Upper lobe of left lung (tissue), 6 donors: Measurements from ENCODE around the gene CLEC16A. TPM values are rescaled to one million over a fixed set of nuclear protein-coding genes. Genes with fewer than 3 reads are reported as not detected.
A peak's percentile ranks its signal among the peaks of the same experiment; 100 is the strongest.
"Not testable (repeated sequence)": the region's sequence is repeated elsewhere in the genome, so short reads cannot be mapped to it uniquely, and the experiment has no call there.

ENCODE experiments used
- ATAC-seq, 2 donors: fragments of 200-7000 bp; cut with Tn5 transposase; one replicate each; pipeline ENCODE4 v1.9.1; 2022; ENCODE audit warnings: mild to moderate bottlenecking in 2 of 2, moderate library complexity in 2 of 2; ENCODE audit not compliant: low FRiP score in 2 of 2
- DNase-seq, 2 donors: peaks; one replicate each; pipeline ENCODE4 v3.0.0-alpha.2; 2019 to 2020
- H3K27ac ChIP-seq, 4 donors: fragments of 200-600 bp; sonication (generic); one replicate each; pipeline ENCODE4 v1.5.1; 2016 to 2019
- H3K27me3 ChIP-seq, 4 donors: fragments of 200-600 bp; sonication (generic); one replicate each; pipeline ENCODE4 v1.5.1; 2017 to 2019
- H3K36me3 ChIP-seq, 4 donors: fragments of 200-600 bp; sonication (generic); one replicate each; pipeline ENCODE4 v1.5.1; 2016 to 2019
- H3K4me1 ChIP-seq, 4 donors: fragments of 200-600 bp; sonication (generic); one replicate each; pipeline ENCODE4 v1.5.1; 2018 to 2019
- H3K4me3 ChIP-seq, 4 donors: fragments of 200-600 bp; sonication (generic); one replicate each; pipeline ENCODE4 v1.5.1; 2017 to 2019; ENCODE audit warnings: mild to moderate bottlenecking in 2 of 4, moderate library complexity in 1 of 4
- H3K9me3 ChIP-seq, 4 donors: fragments of 200-600 bp; sonication (generic); one replicate each; pipeline ENCODE4 v1.5.1; 2018 to 2019
- CTCF ChIP-seq, 6 experiments: fragments of 450-650 bp in 4 of 6; fragments of 200-600 bp in 2 of 6; sonication (generic) in 2 of 6; IDR thresholded peaks; one replicate each; pipeline ENCODE4 v1.5.1; 2016 to 2019; ENCODE audit warnings: antibody characterized with exemption in 6 of 6
- EP300 ChIP-seq, 4 donors: sonication (generic); formaldehyde crosslinking; IDR thresholded peaks; one replicate each; pipeline ENCODE4 v1.5.1; 2017; ENCODE audit warnings: antibody characterized with exemption in 4 of 4, control low read depth in 2 of 4
- POLR2A ChIP-seq, 4 donors: fragments of 450-650 bp; IDR thresholded peaks; one replicate each; pipeline ENCODE4 v1.5.1; 2016 to 2017; ENCODE audit warnings: antibody characterized with exemption in 4 of 4, mild to moderate bottlenecking in 2 of 4
- POLR2AphosphoS5 ChIP-seq, 2 donors: sonication (generic); formaldehyde crosslinking; IDR thresholded peaks; one replicate each; pipeline ENCODE4 v1.5.1; 2017; ENCODE audit warnings: antibody characterized with exemption in 2 of 2
- WGBS, 2 donors: methylation state at CpG; one replicate each; pipeline ENCODE4 v1.1.5; 2017 to 2018; 5-methylcytosine and 5-hydroxymethylcytosine counted together
- total RNA-seq, 6 donors: library from RNA; depleted of rRNA in 4 of 6; stranded (reverse); fragments of >200 nt in 4 of 6; gene quantifications; one replicate each; pipeline versions ENCODE4 v1.1.0 to v1.2.1, GENCODE V29; 2016 to 2021
- donor health status: DM: no; HTN: no; CAD: no; lungs with moderate emphysema.
- donor health status: DM: no; HTN: yes; CAD: no; lungs with severe emphysema.

The CLEC16A gene
- total RNA-seq, 6 donors from 2014 or later = 33.3 to 85.9 (median 46.4) TPM

DNA sequence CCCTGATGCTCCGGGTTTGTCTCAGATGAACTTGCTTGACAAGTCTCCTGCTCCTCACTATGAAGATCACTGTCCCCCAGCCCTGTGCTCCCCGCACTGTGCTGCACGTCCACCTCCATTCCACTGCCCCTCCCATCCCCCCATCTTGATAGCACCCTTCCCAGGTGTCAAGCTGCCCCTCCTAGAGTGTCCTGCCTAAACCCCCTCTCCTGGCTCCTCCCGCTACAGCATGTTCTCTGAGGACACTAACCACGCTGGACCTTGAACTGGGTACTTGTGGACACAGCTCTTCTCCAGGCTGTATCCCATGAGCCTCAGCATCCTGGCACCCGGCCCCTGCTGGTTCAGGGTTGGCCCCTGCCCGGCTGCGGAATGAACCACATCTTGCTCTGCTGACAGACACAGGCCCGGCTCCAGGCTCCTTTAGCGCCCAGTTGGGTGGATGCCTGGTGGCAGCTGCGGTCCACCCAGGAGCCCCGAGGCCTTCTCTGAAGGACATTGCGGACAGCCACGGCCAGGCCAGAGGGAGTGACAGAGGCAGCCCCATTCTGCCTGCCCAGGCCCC lies 20.6 kb upstream of the CLEC16A start:
- TF ChIP-seq CTCF (IDR thresholded peaks at IDR 0.05) (no peak), POLR2AphosphoS5 (IDR thresholded peaks at IDR 0.05) (no peak), EP300 (IDR thresholded peaks at IDR 0.05) (no peak), POLR2A (IDR thresholded peaks at IDR 0.05) (no peak)
- H3K4me1 ChIP-seq = peaks cover 18 to 32% (median 20%) of the 10 kb centered on the region in 4 donors
- no peaks in the 10 kb centered on the region for H3K9me3 ChIP-seq
- H3K4me3 ChIP-seq = no peak overlapping the region
- H3K36me3 ChIP-seq = peaks cover 0 to 82% (median 46%) of the 10 kb centered on the region in 4 donors
- peak in 1 of 2 donors; percentile 77 for DNase-seq
- 78 to 85% methylated on average over 7 to 11 of the region's 14 CpGs for WGBS, 2 donors
- H3K27ac ChIP-seq = peak overlapping the region in 3 of 4 donors; percentile 19 to 30 (median 25)
- no peaks in the 10 kb centered on the region for H3K27me3 ChIP-seq
- ATAC-seq = no peak

DNA sequence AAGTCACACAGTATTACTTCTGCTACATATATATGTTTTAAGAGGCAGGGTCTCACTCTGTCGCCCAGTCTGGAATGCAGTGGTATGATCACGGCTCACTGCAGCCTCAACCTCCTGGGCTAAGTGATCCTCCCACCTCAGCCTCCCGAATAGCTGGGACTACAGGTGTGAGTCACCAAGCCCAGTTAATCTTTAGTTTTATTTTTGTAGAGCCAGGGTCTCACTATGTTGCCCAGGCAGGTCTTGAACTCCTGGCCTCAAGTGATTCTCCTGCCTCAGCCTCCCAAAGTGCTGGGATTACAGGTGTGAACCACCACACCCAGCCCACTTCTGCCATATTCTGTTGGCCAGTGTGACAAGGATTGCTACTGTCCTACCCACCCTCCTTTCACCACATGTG lies 19.1 kb upstream of the CLEC16A start:
- peaks cover 0 to 83% (median 46%) of the 10 kb centered on the region in 4 donors for H3K36me3 ChIP-seq
- H3K27ac ChIP-seq, H3K9me3 ChIP-seq, DNase-seq, H3K27me3 ChIP-seq, H3K4me3 ChIP-seq, ATAC-seq: not testable (repeated sequence)
- WGBS, 2 donors = 100% methylated on average over 3 of the region's 3 CpGs
- H3K4me1 ChIP-seq = peaks cover 27 to 42% (median 33%) of the 10 kb centered on the region in 4 donors

DNA sequence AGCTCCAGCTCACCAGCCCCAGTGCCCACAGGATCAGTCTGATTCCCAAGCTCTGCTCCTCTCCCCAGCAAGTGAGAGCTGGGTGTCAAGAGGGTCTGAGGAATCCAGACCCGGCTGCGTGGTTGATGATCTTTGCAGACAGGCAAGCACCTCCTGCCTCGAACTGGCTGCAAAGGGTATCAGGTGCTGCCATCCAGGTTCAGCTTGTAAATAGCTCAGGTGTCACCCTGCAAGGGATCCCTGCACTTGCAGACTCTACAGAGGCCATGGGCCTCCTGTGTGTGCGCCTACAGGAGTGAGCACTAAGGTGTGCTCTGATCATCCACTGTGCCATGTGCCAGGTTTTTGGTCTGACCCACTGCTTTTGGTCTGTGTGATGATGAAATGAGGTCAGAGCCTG lies 18.3 kb upstream of the CLEC16A start:
- Histone ChIP-seq H3K36me3 (peaks cover 0 to 79% (median 46%) of the 10 kb centered on the region in 4 donors), H3K27ac (no peak overlapping the region), H3K9me3 (no peaks in the 10 kb centered on the region), H3K4me1 (peaks cover 24 to 40% (median 34%) of the 10 kb centered on the region in 4 donors), H3K27me3 (no peaks in the 10 kb centered on the region), H3K4me3 (no peak overlapping the region)
- TF ChIP-seq CTCF (IDR thresholded peaks at IDR 0.05) = no peak
- TF ChIP-seq EP300 (IDR thresholded peaks at IDR 0.05) = no peak
- no peak for TF ChIP-seq POLR2A (IDR thresholded peaks at IDR 0.05)
- TF ChIP-seq POLR2AphosphoS5 (IDR thresholded peaks at IDR 0.05) = no peak
- ATAC-seq = no peak
- WGBS, 2 donors = 67 to 84% methylated on average over 1 to 4 of the region's 4 CpGs
- no peak for DNase-seq

DNA sequence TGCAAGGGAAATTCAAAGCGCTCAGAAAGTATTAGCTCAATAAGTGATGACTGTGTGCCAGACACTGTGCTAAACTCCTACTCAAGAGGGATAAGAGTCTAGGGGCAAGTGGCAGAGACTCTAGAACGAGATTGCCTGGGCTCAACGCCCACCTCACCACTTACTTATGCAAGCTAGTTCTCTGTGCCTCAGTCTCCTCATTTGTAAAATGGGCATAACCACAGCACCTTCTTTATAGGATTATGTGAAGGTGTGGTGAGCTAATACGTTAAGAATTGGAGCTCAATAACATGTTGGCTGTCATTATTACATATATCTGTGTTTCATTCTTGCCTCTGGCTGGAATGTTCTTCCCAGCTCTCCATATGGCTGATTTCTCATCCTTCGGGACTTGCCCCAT lies 17.5 kb upstream of the CLEC16A start:
- WGBS, 2 donors = 88 to 93% methylated on average over 5 of the region's 5 CpGs
- TF ChIP-seq CTCF (IDR thresholded peaks at IDR 0.05) (no peak), EP300 (IDR thresholded peaks at IDR 0.05) (no peak), POLR2AphosphoS5 (IDR thresholded peaks at IDR 0.05) (no peak), POLR2A (IDR thresholded peaks at IDR 0.05) (no peak)
- ATAC-seq (no peak), DNase-seq (no peak)
- H3K27ac ChIP-seq = no peak overlapping the region
- no peaks in the 10 kb centered on the region for H3K9me3 ChIP-seq
- H3K36me3 ChIP-seq = peaks cover 0 to 71% (median 46%) of the 10 kb centered on the region in 4 donors
- H3K4me3 ChIP-seq = no peak overlapping the region
- peaks cover 19 to 32% (median 28%) of the 10 kb centered on the region in 4 donors for H3K4me1 ChIP-seq
- no peaks in the 10 kb centered on the region for H3K27me3 ChIP-seq

GRCh38 chr16:10927497-10928112 lies 16.8 kb upstream of the CLEC16A start:
- DNase-seq (no peak), ATAC-seq (no peak)
- Histone ChIP-seq H3K36me3 (peaks cover 0 to 64% (median 46%) of the 10 kb centered on the region in 4 donors), H3K4me3 (no peak overlapping the region), H3K27ac (peak overlapping the region in 3 of 4 donors; percentile 11 to 84 (median 69)), H3K4me1 (peaks cover 12 to 24% (median 21%) of the 10 kb centered on the region in 4 donors), H3K27me3 (no peaks in the 10 kb centered on the region), H3K9me3 (no peaks in the 10 kb centered on the region)
- no peak for TF ChIP-seq POLR2AphosphoS5 (IDR thresholded peaks at IDR 0.05)
- no peak for TF ChIP-seq EP300 (IDR thresholded peaks at IDR 0.05)
- TF ChIP-seq POLR2A (IDR thresholded peaks at IDR 0.05) = no peak
- no peak for TF ChIP-seq CTCF (IDR thresholded peaks at IDR 0.05)
- WGBS, 2 donors = 91 to 93% methylated on average over 11 of the region's 11 CpGs
